ENCODE measurements around the gene CAMK1G.
A peak's percentile ranks its signal among the peaks of the same experiment; 100 is the strongest.

Gene CAMK1G

DNA sequence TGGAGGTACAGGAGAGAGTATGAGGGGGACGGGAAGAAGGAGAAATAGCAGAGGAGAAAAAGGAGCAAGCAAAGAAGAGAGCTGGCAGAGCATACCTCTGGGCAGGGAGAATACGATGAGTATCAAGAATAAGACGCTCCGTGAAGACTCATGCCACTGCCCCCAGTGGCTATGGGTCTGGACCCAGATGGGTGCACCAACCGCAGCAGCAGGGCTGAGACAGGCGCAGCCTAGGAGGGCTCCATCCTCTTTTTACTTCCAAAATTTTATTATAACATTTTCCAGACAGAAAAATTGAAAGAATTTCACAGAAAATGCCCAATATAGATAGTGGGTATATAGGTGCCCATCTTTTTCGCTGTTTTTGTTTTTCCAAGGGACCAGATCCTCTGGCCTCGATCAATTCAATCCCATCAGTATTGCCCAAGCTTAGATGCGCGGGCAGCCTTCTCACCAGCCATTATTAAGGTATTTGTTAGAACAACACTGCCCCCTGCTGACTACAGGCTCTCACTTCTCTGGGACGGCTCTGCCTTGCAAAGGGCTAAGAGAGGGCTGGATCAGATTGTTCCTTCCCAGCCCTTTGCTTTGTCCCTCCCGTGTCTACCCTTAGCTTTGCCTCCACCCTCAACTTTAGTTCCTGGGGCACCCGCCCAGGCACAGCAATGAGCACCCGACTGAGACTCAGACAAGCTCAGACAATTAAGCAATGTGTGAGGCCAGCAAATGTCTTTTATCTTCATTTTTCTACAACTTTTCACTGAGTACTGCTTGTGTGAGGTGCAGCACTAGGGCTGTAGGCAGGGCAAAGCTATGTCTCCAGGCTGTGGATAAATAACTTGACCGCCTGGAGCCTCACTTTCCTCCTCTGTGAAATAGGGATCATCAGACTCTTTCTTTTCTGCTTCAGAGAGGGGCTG, 17.5 kb upstream of the CAMK1G start:
- peak; percentile 82 for DNase-seq

GRCh38 chr1:209567698-209568175, 15.8 kb upstream of the CAMK1G start:
- no peak for DNase-seq

DNA sequence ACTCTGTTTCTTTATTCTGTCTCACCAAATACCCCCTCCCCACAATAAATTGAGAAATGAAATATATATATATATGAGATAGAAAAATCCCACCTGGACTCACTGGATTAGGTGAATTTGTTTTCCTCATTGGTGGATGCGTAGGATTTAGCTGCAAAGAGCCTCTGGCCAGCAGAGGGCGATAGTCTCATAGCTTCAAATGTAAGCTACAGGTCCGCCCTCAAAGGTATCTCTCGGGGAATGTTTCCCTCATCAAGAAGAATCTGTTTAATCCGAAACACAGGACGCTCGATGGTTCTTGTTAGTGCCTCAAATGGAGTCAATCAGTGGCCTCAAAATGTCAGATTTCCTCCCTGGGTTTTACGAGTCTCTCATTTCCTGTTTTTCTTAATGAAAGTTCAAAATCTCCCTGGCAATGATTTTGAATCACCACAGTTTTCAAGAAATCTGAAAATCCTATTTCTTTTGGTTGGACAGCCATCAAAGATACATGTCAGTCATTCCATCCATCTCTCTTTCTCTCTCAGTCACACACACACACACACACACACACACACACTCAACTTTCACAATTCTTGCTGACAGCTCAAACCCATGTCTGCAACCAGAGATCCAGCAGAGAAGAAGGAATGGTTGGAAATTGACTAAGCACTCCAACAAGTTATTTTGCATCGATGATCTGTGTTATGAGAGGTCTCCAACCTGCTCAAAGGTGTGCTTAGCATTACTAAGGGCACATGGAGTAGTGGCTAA, 13.9 kb upstream of the CAMK1G start:
- peak; percentile 85 for DNase-seq

DNA sequence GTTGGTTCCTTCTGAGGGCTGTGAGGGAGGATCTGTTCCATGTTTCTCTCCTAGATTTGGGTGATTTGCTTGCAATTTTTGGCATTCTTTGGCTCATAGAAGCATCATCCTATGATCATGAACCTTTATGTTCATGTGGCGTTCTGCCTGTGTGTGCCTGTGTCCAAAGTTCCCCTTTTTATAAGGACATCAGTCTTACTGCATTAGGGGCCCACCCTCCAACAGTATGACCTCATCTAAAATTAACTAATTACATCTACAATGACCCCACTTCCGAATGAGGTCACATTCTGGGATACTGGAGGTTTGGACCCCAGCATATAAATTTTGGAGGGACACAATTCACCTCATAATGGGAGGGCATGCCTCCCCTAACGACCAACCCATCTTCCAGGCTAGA, 12.8 kb upstream of the CAMK1G start:
- DNase-seq: no peak

- peak; percentile 77 for DNase-seq
These were observed 6.9 kb upstream of the CAMK1G start for GRCh38 chr1:209576392-209577197.

GRCh38 chr1:209577346-209577745, 6.2 kb upstream of the CAMK1G start:
- no peak for DNase-seq

DNA sequence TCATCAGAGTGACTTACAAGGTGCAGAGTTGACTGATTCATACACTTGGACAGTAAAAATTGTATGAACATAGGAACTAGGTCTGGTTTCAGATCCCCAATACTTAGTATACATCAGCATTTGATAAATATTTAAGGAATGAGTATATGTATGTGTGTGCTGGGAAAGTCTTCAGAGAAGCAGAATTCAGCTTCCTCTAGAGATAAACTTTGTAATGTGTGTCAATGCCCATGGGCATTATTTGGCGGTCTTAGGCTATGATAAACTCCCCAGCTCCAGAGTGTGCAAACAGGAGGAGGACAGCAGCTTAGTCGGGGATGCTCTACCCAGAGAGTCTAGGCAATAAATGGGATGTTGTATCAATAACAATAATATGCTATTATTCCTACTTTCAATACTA, 2.9 kb upstream of the CAMK1G start:
- DNase-seq: no peak

DNA sequence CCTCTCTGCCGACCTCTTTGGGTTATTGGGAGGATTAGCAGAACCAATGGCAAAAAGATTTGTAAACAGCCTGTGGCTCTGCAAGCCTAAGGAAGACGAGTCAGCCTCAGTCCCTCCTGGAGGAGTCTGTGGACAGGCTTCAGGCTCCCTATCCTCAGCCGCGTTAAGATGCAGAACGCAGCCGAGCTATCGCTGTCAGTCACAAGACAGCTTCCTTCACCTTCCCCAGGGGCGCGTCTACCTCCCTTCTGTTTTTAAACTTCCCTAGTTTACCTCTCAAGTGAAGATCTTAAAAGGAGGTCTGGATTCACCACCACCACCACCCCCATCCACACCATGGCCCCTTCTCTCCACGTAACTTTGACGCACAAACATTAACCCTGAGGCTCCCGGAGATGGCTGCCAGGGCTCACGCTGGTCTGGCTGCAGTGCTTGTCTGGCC, 738 bp downstream of the CAMK1G start:
- no peak for DNase-seq

DNA sequence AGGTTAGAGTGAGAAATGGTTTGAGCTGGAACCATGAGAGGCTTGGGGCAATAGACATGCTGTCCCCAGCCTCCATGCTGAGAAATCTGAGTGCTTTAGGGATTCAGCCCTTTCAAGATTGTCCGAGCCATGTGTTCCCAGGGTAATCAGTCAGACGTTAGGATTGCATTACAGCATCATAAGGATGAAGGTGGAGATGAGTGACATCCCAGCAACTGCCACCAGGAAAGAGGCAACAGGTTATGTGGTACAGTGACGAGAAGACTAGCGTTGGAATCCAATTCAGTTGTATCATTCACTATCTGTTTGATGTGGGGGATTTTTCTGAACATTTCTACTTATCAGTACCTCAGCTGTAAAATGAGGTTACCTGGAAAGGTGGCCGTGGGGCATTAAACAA, 1.7 kb downstream of the CAMK1G start:
- no peak for DNase-seq

DNA sequence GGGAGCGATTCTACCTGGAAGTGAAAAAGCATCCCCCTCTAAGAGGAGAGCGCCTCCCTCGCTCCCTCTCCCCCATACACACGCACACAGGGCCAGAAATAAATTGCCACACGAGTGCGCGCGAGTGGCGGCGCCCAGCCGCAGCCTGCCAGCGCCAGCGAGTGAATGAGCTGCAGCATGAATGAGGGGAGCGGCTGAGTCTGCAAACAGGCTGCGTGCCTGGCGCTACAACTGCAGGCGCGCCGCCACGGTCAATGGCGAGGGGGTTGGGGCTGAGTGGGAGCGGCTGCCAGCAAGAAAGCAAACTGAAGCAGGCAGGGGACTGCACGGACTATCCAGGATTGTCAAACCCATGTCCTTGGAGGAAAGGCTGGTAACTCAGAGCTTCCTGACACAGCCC, 2.2 kb downstream of the CAMK1G start:
- DNase-seq: no peak

DNA sequence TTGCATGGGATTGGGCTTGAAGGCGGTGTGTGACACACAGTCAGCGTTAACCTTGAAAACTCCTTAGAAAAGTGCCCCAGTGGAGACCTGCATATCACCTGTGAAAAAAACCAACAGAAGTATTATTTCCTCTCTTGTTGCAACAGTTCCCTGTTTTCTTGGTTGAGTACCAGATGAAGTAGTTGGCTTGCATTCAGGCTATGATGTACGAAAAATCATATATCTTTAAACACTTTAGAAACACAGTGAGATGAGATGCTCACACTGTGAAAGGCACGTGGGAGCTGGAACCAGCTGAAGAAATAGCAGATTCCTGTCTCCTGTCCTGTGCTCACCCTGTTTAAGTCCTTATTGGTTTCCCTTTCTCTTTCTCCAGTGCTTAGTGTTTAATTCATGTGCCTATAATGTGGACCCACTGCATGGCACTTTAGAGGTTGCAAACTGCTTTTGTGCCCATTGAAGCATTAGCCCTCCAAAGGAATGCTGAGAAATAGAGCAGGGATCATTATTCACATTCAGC, 2.8 kb downstream of the CAMK1G start:
- no peak for DNase-seq

GRCh38 chr1:209587789-209588188, 4.3 kb downstream of the CAMK1G start:
- no peak for DNase-seq

GRCh38 chr1:209589440-209589839, 5.9 kb downstream of the CAMK1G start:
- DNase-seq: no peak

DNA sequence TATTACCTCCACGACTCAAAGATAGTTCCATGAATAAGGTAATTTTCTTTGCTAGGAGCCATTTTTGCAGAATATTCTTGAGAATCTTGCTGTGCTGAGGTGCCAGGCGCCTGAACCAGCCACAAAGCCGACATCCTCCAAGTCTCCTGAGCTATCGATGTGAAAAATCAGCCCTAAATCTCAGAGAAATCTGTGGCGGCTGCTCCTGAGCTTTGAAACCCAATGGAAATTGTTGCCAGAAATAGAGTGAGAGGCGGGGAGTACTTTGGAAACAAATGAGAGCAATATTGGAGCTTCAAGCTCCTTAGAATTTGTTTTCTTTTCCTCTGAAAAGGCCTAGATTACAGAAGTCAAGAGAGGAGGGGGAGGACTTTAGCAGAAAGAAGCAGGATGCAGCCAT, 6.3 kb downstream of the CAMK1G start:
- DNase-seq: no peak

DNA sequence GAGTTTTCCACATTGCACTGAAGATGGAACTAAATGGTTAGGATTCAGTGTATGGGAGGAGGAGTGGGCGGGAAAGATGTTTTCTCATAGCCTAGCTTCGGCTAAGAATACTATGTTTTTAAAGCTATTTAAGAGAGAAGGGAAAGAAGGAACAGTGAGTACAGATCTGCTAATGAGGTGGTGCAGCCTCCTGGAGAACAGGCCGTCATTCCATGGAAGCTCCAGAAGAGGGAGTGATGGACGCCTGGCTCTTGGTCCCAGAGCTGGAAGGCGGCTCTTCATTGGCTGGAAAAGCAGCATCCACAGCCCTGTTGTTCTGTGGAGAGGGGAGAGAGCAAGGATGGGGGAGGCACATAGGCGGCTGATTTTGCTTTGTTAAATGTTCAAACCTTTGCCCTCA, 6.9 kb downstream of the CAMK1G start:
- DNase-seq: no peak

GRCh38 chr1:209593747-209594146, 10.2 kb downstream of the CAMK1G start:
- no peak for DNase-seq

- no peak for DNase-seq
These were observed 10.9 kb downstream of the CAMK1G start for GRCh38 chr1:209594440-209594839.

GRCh38 chr1:209595028-209595427, 11.5 kb downstream of the CAMK1G start:
- no peak for DNase-seq

GRCh38 chr1:209595599-209596285, 12.2 kb downstream of the CAMK1G start:
- DNase-seq: no peak

- no peak for DNase-seq
These were observed 14.0 kb downstream of the CAMK1G start for GRCh38 chr1:209597499-209597898.

DNA sequence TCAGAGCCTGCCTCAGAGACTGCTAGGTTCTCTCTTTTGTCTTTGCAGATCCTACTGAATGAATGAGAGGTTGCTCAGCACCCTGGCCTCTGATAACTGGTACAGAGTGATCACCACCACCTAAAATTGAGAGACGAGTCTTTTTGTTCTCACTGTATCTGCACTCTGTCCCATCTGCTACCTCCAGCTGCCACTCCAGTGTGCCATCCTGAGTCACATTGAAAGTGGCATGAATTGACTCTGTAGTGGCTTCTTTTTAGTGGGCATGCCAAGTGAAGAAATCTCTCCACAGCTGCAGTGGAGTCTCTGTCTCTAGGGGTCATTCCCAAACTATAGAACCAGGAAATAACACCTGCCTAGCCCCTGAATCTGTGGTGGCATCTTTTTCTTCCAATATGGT, 14.7 kb downstream of the CAMK1G start:
- DNase-seq: no peak

GRCh38 chr1:209600541-209600940, 17.0 kb downstream of the CAMK1G start:
- no peak for DNase-seq

All from CD4-positive, alpha-beta T cell treated with Interleukin-17A for 4 hours (primary cell).